HEK293T (cell line): ENCODE data around the gene PMF1.

Source experiments
- CTCF ChIA-PET: fragments of 350-600 bp; formaldehyde crosslinking; extraction: SDS; loops from one replicate; lab custom pipeline; 2021; ENCODE audit warnings: antibody characterized with exemption, inconsistent platforms; lab: Yijun Ruan, JAX
- POLR2A ChIA-PET: fragments of 350-600 bp; formaldehyde crosslinking; extraction: SDS; loops from one replicate; lab custom pipeline; 2020; ENCODE audit warnings: antibody characterized with exemption, inconsistent platforms; lab: Yijun Ruan, JAX
- DNase-seq: peaks from one replicate; pipeline ENCODE4 v3.0.0; 2012; ENCODE audit warnings: mixed read lengths; ENCODE audit errors: extremely low spot score
- ARNT ChIP-seq: fragments of 450-650 bp; IDR thresholded peaks from 2 replicates; pipeline ENCODE4 v1.6.1; 2017; ENCODE audit warnings: mild to moderate bottlenecking
- BHLHE40 ChIP-seq: fragments of 450-650 bp; IDR thresholded peaks from 2 replicates; pipeline ENCODE4 v1.6.1; 2016; ENCODE audit warnings: mild to moderate bottlenecking, moderate library complexity, borderline replicate concordance
- CTBP1 ChIP-seq: fragments of 450-650 bp; IDR thresholded peaks from 2 replicates; pipeline ENCODE4 v1.6.1; 2016; ENCODE audit warnings: borderline replicate concordance
- ELF4 ChIP-seq: fragments of 450-650 bp; IDR thresholded peaks from 2 replicates; pipeline ENCODE4 v1.6.1; 2017; ENCODE audit warnings: antibody characterized with exemption
- FOXA1 ChIP-seq: fragments of 450-650 bp; IDR thresholded peaks from 2 replicates; pipeline ENCODE4 v1.6.1; 2016; ENCODE audit warnings: mild to moderate bottlenecking
- FOXK2 ChIP-seq: fragments of 450-650 bp; IDR thresholded peaks from 2 replicates; pipeline ENCODE4 v1.6.1; 2016; ENCODE audit warnings: mild to moderate bottlenecking
- FOXM1 ChIP-seq: fragments of 450-650 bp; IDR thresholded peaks from 2 replicates; pipeline ENCODE4 v1.6.1; 2017; ENCODE audit warnings: mild to moderate bottlenecking, borderline replicate concordance
- HDGF ChIP-seq: fragments of 450-650 bp; IDR thresholded peaks from 2 replicates; pipeline ENCODE4 v1.6.1; 2017; ENCODE audit warnings: antibody characterized with exemption, borderline replicate concordance
- L3MBTL2 ChIP-seq: fragments of 450-650 bp; conservative IDR thresholded peaks from 2 replicates; pipeline ENCODE4 v1.6.1; 2016; ENCODE audit warnings: mild to moderate bottlenecking
- LEF1 ChIP-seq: fragments of 450-650 bp; IDR thresholded peaks from 2 replicates; pipeline ENCODE4 v1.6.1; 2017; ENCODE audit warnings: mild to moderate bottlenecking, borderline replicate concordance
- NFRKB ChIP-seq: fragments of 450-650 bp; IDR thresholded peaks from 2 replicates; pipeline ENCODE4 v1.6.1; 2016; ENCODE audit warnings: mild to moderate bottlenecking, moderate library complexity
- SP1 ChIP-seq: fragments of 450-650 bp; IDR thresholded peaks from 2 replicates; pipeline ENCODE4 v1.6.1; 2017
- SUZ12 ChIP-seq: fragments of 450-650 bp; IDR thresholded peaks from 2 replicates; pipeline ENCODE4 v1.6.1; 2016; ENCODE audit warnings: mild to moderate bottlenecking
- TARDBP ChIP-seq: fragments of 450-650 bp; IDR thresholded peaks from 2 replicates; pipeline ENCODE4 v1.6.1; 2016
- ZNF384 ChIP-seq: fragments of 450-650 bp; IDR thresholded peaks from 2 replicates; pipeline ENCODE4 v1.6.1; 2016
- TF ChIP-seq, protein P1 (sequence below): fragments of 450-650 bp; IDR thresholded peaks from 2 replicates; pipeline ENCODE4 v1.6.1; 2016

Gene PMF1

DNA sequence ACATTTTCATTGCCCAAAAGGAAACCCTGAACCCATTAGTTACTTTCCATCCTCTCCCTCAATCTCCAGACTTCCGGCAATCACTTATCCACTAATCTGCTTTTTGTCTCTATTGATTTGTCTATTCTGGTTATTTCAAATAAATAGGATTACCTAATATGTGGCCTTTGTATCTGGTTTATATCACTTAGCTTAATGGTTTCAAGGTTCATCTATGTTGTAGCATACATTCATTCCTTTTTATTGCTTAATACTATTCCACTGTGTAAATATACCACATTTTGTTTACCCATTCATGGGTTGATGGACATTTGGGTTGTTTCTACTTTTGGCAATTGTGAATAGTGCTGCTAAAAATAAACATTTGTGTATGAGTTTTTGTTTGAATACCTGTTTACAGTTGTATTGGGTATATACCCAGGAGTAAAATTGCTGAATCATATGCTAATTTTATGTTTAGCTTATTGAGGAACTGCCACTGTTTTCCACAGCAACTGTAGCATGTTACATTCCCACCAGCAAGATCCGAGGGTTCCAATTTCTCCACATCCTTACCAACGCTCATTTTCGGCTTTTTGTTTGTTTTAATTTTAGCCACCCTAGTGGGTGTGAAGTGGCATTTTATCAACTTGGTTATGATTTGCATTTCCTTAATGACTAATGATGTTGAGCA lies 21.4 kb upstream of the PMF1 start:
- TF ChIP-seq, protein P1, sequence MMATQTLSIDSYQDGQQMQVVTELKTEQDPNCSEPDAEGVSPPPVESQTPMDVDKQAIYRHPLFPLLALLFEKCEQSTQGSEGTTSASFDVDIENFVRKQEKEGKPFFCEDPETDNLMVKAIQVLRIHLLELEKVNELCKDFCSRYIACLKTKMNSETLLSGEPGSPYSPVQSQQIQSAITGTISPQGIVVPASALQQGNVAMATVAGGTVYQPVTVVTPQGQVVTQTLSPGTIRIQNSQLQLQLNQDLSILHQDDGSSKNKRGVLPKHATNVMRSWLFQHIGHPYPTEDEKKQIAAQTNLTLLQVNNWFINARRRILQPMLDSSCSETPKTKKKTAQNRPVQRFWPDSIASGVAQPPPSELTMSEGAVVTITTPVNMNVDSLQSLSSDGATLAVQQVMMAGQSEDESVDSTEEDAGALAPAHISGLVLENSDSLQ: no peak
- no peak for TF ChIP-seq ZNF384
- no peak for TF ChIP-seq NFRKB
- no peak for TF ChIP-seq HDGF
- no peak for TF ChIP-seq LEF1
- TF ChIP-seq FOXA1: no peak
- TF ChIP-seq CTBP1: no peak
- TF ChIP-seq SP1: no peak
- no peak for TF ChIP-seq SUZ12
- no peak for TF ChIP-seq BHLHE40
- TF ChIP-seq TARDBP: no peak
- no peak for TF ChIP-seq FOXK2
- no peak for TF ChIP-seq FOXM1
- POLR2A ChIA-PET: interaction anchor here (2.2 kb wide), 1 partner anchor 22 kb away, joined by 9 read pairs; the partner anchor contains the start of gene PMF1
- no peak for DNase-seq
- CTCF ChIA-PET: no interaction called here

DNA sequence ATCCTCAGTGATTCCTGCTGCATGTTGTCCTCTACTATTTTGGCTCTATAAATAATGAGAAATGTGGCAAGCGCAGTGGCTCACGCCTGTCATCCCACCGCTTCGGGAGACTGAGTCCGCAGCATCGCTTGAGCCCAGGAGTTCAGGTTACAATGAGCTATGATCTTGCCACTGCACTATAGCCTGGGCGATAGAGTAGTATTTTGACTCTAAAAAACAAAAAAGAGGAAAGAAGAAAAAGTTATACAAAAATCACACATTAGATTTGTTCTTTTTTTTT lies 19.7 kb upstream of the PMF1 start:
- CTCF ChIA-PET: interaction anchor here (0.8 kb wide), 1 partner anchor 32 kb away, joined by 3 read pairs; no protein-coding TSS in a partner anchor
- POLR2A ChIA-PET: interaction anchor here (0.8 to 2.4 kb wide), 18 partner anchors 10 to 310 kb away, joined by 3 to 63 read pairs (median 4); partner anchors contain the start of gene PMF1
- TF ChIP-seq CTBP1 (no peak), LEF1 (no peak), FOXK2 (no peak), NFRKB (no peak), HDGF (no peak)
- DNase-seq: no peak

DNA sequence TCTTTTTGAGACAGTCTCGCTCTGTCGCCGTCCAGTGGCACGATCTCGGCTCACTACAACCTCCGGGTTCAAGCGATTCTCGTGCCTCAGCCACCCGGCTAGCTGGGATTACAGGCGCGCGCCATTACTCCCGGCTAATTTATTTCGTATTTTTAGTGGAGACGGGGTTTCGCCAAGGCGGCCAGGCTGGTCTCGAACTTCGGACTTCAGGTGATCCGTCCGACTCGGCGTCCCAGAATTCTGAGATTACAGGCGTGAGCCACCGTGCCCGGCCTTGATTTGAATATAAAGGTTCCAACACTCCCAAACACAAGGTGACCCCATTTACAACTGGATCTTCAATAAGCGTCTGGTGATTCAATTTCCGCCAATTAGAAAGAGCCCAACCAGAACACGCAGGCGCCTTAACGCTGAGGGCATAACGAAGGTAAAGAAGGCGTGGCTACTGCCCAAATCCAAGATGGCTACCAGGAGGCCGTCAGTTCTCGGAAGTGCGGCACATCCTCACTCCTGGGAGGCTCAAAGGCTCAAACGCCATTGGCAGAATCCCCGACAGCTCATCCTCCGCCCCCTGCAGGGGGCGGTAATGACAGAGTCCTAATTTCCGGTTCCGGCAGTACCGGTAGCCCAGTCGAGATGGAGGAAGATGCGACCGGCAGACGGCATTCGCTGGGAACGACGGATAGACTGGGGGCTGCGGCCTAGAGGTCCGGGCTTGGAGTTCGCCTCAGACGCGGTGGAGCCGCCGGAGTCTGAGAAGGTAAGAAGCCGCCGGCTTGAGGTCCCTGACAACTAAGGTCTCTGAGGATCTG lies 19.1 kb upstream of the PMF1 start, which contains the start of gene SLC25A44:
Gene SLC25A44 (plus strand): TSS at position 617 of the 812 bp plus-strand sequence. CDS start 5,744 bp downstream, outside the sequence.
- DNase-seq: peak; percentile 98
- TF ChIP-seq, protein P1: peak; percentile 90
- TF ChIP-seq SUZ12 (no peak), NFRKB (no peak), ELF4 (peak; percentile 34), L3MBTL2 (peak; percentile 72), FOXM1 (no peak), ZNF384 (no peak), LEF1 (no peak)
- POLR2A ChIA-PET: interaction anchor here (0.7 to 2.4 kb wide), 27 partner anchors 10 to 335 kb away, joined by 3 to 63 read pairs (median 4); partner anchors contain the start of genes PMF1, SEMA4A and SMG5
- CTCF ChIA-PET: interaction anchor here (0.6 to 0.8 kb wide), 2 partner anchors 32 to 477 kb away, joined by 3 to 5 read pairs; no protein-coding TSS in a partner anchor

DNA sequence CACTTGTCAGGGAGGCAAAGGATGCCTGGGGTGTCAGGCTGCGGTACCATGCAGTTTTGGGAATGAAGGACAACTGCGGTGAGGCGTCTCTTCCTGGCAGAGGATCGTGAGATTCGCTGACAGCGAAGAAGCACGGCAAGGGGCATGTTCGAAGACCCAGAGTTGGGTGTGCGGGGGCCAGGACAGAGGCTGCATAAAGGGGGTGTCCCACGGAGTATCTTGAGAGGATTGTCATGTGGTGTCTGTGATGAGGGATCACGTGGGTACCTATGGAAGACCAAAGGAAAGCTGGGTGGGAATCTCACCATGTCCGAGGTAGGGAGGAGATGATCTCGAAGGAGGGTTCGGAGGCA lies 18.5 kb upstream of the PMF1 start:
- TF ChIP-seq NFRKB (no peak), FOXM1 (no peak), ARNT (no peak), ZNF384 (no peak), L3MBTL2 (no peak; the same call in 1 of the 2 replicates), BHLHE40 (no peak), LEF1 (no peak), TARDBP (no peak), HDGF (no peak), FOXA1 (no peak), SP1 (no peak), SUZ12 (no peak), ELF4 (no peak), CTBP1 (no peak), FOXK2 (no peak)
- TF ChIP-seq, protein P1: no peak
- CTCF ChIA-PET: interaction anchor here (0.6 kb wide), 1 partner anchor 45 kb away, joined by 3 read pairs; no protein-coding TSS in a partner anchor
- POLR2A ChIA-PET: interaction anchor here (0.8 to 2.4 kb wide), 13 partner anchors 9 to 97 kb away, joined by 3 to 63 read pairs (median 5); partner anchors contain the start of genes PMF1 and SMG5
- peak; percentile 39 for DNase-seq

- no peak for TF ChIP-seq L3MBTL2
- TF ChIP-seq, protein P1: no peak
- TF ChIP-seq HDGF: no peak
- TF ChIP-seq FOXA1: no peak
- TF ChIP-seq SP1: no peak
- TF ChIP-seq ARNT: no peak
- no peak for TF ChIP-seq ZNF384
- no peak for TF ChIP-seq LEF1
- DNase-seq: no peak
- ChIA-PET CTCF (no interaction called here), POLR2A (interaction anchor here (3.0 kb wide), 1 partner anchor 17 kb away, joined by 33 read pairs; the partner anchor contains the start of gene PMF1)
Observed at GRCh38 chr1:156195853-156196252, 17.0 kb upstream of the PMF1 start.
